Gastroesophageal sphincter (tissue), 4 donors: ENCODE data around the gene ATP4A. TPM values are rescaled to one million over a fixed set of nuclear protein-coding genes. Genes with fewer than 3 reads are reported as not detected.

ENCODE experiments used
- ATAC-seq: fragments of 150-250 bp; one replicate; pipeline ENCODE4 v1.9.1; 2016; ENCODE audit warnings: mild to moderate bottlenecking, moderate library complexity
- H3K27ac ChIP-seq, 4 donors: fragments of 200-600 bp; sonication (generic) in 3 of 4; 1 replicate in 3 of 4; 2 replicates in 1 of 4; pipeline ENCODE4 v1.5.1; 2016 to 2019
- H3K27me3 ChIP-seq: fragments of 200-600 bp; sonication (generic); one replicate; pipeline ENCODE4 v1.5.1; 2019
- H3K36me3 ChIP-seq, 2 donors: fragments of 200-600 bp; sonication (generic); one replicate each; pipeline ENCODE4 v1.5.1; 2019; ENCODE audit warnings: control low read depth in 1 of 2
- H3K4me1 ChIP-seq, 3 donors: fragments of 200-600 bp; sonication (generic); 1 replicate in 2 of 3; 2 replicates in 1 of 3; pipeline ENCODE4 v1.5.1; 2016 to 2019; ENCODE audit warnings: control low read depth in 2 of 3
- H3K4me3 ChIP-seq, 2 donors: fragments of 200-600 bp; sonication (generic); one replicate each; pipeline ENCODE4 v1.5.1; 2019; ENCODE audit warnings: mild to moderate bottlenecking in 1 of 2, moderate library complexity in 1 of 2
- H3K9me3 ChIP-seq, 3 donors: fragments of 200-600 bp; sonication (generic); one replicate each; pipeline ENCODE4 v1.5.1; 2017 to 2019; ENCODE audit warnings: control low read depth in 2 of 3
- EP300 ChIP-seq: sonication (generic); formaldehyde crosslinking; IDR thresholded peaks from one replicate; pipeline ENCODE4 v1.6.1; 2017; ENCODE audit warnings: antibody characterized with exemption, mild to moderate bottlenecking
- POLR2A ChIP-seq, 2 donors: fragments of 450-650 bp; IDR thresholded peaks; one replicate each; pipeline ENCODE4 v1.6.1; 2017; ENCODE audit warnings: antibody characterized with exemption in 2 of 2, mild to moderate bottlenecking in 2 of 2, moderate library complexity in 1 of 2
- POLR2AphosphoS5 ChIP-seq: sonication (generic); formaldehyde crosslinking; IDR thresholded peaks from one replicate; pipeline ENCODE4 v1.6.1; 2017; ENCODE audit warnings: antibody characterized with exemption
- WGBS, 2 donors: methylation state at CpG; one replicate each; pipeline ENCODE4 v1.1.5; 2018; ENCODE audit warnings: low coverage in 1 of 2; 5-methylcytosine and 5-hydroxymethylcytosine counted together
- total RNA-seq, 4 donors: library from RNA; depleted of rRNA; stranded (reverse); fragments of >200 nt; gene quantifications; one replicate each; pipeline ENCODE4 v1.1.0, GENCODE V29; 2016
- TF ChIP-seq, protein P1 (sequence below), 4 experiments: fragments of 200-600 bp in 2 of 4; fragments of 450-650 bp in 2 of 4; sonication (generic) in 1 of 4; IDR thresholded peaks; one replicate each; pipeline ENCODE4 v1.5.1; 2017 to 2019; ENCODE audit warnings: antibody characterized with exemption in 4 of 4, mild to moderate bottlenecking in 2 of 4, moderate library complexity in 2 of 4

The ATP4A gene
- total RNA-seq, 4 donors from 2014 or later, result not detected

DNA sequence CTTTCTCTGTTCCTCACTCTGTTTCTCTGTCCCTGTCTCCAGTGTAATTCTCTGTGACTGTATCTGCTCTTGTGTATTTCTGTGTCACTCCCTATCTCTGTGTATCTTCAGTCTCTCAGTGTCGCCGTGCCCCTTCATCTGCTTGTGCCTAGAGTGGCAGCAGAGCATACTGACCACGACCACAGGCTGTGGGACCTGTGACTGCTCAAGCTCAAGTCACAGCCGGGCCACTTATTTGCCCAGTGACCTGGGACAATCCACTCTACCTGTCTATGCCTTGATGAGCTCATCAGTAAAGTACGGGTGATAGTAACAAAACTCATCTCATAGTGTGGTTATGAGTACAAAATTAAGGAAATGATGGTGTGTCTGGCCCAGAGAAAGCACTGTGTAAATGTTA lies 9.4 kb downstream of the ATP4A start:
- no peak for ATAC-seq

DNA sequence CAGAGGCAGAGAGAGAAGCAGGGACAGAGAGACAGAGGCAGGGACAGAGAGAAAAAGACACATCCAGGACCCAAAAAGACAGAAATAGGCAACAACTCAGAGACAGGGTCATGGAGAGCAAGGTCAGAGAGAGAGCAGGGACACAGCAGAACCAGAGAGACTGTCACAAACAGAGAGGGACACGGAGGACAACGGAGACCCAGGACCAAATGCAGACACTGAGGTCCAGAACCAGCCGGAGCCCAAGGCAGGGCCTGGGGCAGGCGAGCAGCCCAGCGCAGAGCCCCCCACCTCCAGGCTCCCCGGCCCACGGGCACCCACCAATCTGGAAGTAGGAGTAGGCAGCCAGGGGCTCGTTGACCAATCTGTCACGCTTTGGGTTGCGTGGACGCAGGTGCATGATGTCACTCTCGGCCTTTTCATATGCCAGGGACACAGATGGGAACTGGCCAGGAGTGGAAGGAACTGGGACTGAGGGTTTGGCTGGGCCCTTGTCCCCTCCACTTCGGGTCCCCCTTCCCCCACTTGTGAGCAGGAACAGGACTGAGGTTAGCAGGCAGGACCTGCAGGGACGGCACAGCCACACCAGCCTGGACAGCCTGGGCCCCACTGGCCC lies 10.0 kb downstream of the ATP4A start:
- Histone ChIP-seq H3K4me1 (peaks cover 0 to 20% (median 6%) of the 10 kb centered on the region in 3 donors), H3K36me3 (no peaks in the 10 kb centered on the region), H3K9me3 (peaks cover 0 to 6% (median 0%) of the 10 kb centered on the region in 3 donors), H3K27me3 (peaks cover 18% of the 10 kb centered on the region), H3K27ac (no peak overlapping the region), H3K4me3 (no peak overlapping the region)
- TF ChIP-seq EP300, result no peak
- TF ChIP-seq POLR2AphosphoS5, result no peak
- no peak for TF ChIP-seq POLR2A (IDR thresholded peaks at IDR 0.05)
- TF ChIP-seq, protein P1, sequence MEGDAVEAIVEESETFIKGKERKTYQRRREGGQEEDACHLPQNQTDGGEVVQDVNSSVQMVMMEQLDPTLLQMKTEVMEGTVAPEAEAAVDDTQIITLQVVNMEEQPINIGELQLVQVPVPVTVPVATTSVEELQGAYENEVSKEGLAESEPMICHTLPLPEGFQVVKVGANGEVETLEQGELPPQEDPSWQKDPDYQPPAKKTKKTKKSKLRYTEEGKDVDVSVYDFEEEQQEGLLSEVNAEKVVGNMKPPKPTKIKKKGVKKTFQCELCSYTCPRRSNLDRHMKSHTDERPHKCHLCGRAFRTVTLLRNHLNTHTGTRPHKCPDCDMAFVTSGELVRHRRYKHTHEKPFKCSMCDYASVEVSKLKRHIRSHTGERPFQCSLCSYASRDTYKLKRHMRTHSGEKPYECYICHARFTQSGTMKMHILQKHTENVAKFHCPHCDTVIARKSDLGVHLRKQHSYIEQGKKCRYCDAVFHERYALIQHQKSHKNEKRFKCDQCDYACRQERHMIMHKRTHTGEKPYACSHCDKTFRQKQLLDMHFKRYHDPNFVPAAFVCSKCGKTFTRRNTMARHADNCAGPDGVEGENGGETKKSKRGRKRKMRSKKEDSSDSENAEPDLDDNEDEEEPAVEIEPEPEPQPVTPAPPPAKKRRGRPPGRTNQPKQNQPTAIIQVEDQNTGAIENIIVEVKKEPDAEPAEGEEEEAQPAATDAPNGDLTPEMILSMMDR (IDR thresholded peaks at IDR 0.05), result no peak
- WGBS, 2 donors, result 55 to 59% methylated on average over 3 to 8 of the region's 14 CpGs
- ATAC-seq, result no peak

More for the DNA sequence above, 9.4 kb downstream of the ATP4A start:
- no peak for TF ChIP-seq POLR2AphosphoS5
- TF ChIP-seq, protein P1 (IDR thresholded peaks at IDR 0.05), result no peak
- no peak for TF ChIP-seq EP300
- TF ChIP-seq POLR2A (IDR thresholded peaks at IDR 0.05), result no peak
- Histone ChIP-seq H3K4me3 (no peak overlapping the region), H3K27me3 (peaks cover 24% of the 10 kb centered on the region), H3K9me3 (peaks cover 0 to 8% (median 0%) of the 10 kb centered on the region in 3 donors), H3K36me3 (no peaks in the 10 kb centered on the region), H3K4me1 (peaks cover 0 to 19% (median 7%) of the 10 kb centered on the region in 3 donors), H3K27ac (no peak overlapping the region)
- 57 to 67% methylated on average over 1 to 5 of the region's 5 CpGs for WGBS, 2 donors

DNA sequence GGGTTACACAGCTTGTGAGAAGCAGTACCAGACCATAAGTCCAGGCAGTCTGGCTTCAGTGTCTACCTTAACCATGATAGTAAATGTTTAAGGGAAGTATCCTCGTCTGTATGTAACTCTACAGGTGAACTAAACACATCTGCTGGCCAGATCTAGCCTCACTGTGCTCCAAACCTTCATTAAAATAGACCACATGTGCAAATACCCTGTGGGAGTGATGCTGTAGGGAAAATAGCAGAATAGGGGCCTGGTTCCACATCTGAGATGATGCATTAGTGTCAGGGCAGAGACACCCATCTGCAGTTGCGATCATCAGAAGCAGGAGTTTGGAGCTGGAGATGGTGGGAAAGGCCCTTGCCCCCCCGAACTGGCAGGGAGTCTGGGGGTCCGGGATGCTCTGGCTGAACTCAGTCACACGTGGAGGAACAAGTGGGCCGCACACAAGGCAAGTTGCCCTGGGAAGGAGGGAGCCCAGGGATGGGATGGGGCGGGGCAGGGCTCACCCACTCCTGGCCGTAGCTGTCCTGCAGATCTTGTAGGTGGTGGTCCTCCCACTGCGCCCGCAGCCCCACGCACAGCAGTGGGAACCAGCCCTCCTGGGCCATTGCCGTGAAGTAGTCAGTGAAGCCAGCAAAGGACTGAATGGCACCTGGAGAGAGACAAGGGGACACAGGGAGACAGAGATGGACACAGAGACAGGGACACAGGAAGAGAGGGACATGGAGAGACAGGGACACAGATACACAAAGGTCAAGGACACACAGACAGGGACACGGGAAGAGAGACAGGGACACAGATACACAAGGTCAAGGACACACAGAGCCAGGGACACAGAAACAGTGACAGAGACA lies 10.7 kb downstream of the ATP4A start:
- Histone ChIP-seq H3K27me3 (peaks cover 11% of the 10 kb centered on the region), H3K9me3 (no peaks in the 10 kb centered on the region), H3K4me1 (peaks cover 0 to 17% (median 0%) of the 10 kb centered on the region in 3 donors), H3K27ac (no peak overlapping the region), H3K4me3 (no peak overlapping the region), H3K36me3 (peaks cover 0 to 4% of the 10 kb centered on the region in 2 donors)
- TF ChIP-seq POLR2AphosphoS5, result no peak
- no peak for TF ChIP-seq POLR2A (IDR thresholded peaks at IDR 0.05)
- TF ChIP-seq, protein P1 (IDR thresholded peaks at IDR 0.05), result no peak
- TF ChIP-seq EP300, result no peak
- ATAC-seq, result no peak
- WGBS, 2 donors, result 44 to 70% methylated on average over 5 to 7 of the region's 13 CpGs

- H3K27ac ChIP-seq, result no peak overlapping the region
- no peaks in the 10 kb centered on the region for H3K9me3 ChIP-seq
- H3K4me3 ChIP-seq, result no peak overlapping the region
- 50 to 80% methylated on average over 2 to 3 of the region's 21 CpGs for WGBS, 2 donors
- H3K36me3 ChIP-seq, result peaks cover 0 to 15% of the 10 kb centered on the region in 2 donors
- no peak for ATAC-seq
- peaks cover 0 to 27% (median 5%) of the 10 kb centered on the region in 3 donors for H3K4me1 ChIP-seq
- H3K27me3 ChIP-seq, result no peaks in the 10 kb centered on the region
- TF ChIP-seq EP300, result no peak
- TF ChIP-seq POLR2A (IDR thresholded peaks at IDR 0.05), result no peak
- no peak for TF ChIP-seq POLR2AphosphoS5
- TF ChIP-seq, protein P1 (IDR thresholded peaks at IDR 0.05), result no peak
Measured at GRCh38 chr19:35551091-35551810, 12.2 kb downstream of the ATP4A start.
